K562 treated with DMSO at 1 percent for 24 hours (cell line): Measurements from ENCODE around the gene RHOD. TPM values are rescaled to one million over a fixed set of nuclear protein-coding genes. Genes with fewer than 3 reads are reported as not detected.

Source experiments
- total RNA-seq: library from RNA; unstranded; fragments of 300-600 nt; gene quantifications from 2 replicates; pipeline ENCODE4 v1.2.3, GENCODE V29; 2022; ENCODE audit warnings: low read depth; ENCODE audit not compliant: insufficient read depth

Gene RHOD, protein sequence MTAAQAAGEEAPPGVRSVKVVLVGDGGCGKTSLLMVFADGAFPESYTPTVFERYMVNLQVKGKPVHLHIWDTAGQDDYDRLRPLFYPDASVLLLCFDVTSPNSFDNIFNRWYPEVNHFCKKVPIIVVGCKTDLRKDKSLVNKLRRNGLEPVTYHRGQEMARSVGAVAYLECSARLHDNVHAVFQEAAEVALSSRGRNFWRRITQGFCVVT
- total RNA-seq = not detected in 2 replicates

DNA sequence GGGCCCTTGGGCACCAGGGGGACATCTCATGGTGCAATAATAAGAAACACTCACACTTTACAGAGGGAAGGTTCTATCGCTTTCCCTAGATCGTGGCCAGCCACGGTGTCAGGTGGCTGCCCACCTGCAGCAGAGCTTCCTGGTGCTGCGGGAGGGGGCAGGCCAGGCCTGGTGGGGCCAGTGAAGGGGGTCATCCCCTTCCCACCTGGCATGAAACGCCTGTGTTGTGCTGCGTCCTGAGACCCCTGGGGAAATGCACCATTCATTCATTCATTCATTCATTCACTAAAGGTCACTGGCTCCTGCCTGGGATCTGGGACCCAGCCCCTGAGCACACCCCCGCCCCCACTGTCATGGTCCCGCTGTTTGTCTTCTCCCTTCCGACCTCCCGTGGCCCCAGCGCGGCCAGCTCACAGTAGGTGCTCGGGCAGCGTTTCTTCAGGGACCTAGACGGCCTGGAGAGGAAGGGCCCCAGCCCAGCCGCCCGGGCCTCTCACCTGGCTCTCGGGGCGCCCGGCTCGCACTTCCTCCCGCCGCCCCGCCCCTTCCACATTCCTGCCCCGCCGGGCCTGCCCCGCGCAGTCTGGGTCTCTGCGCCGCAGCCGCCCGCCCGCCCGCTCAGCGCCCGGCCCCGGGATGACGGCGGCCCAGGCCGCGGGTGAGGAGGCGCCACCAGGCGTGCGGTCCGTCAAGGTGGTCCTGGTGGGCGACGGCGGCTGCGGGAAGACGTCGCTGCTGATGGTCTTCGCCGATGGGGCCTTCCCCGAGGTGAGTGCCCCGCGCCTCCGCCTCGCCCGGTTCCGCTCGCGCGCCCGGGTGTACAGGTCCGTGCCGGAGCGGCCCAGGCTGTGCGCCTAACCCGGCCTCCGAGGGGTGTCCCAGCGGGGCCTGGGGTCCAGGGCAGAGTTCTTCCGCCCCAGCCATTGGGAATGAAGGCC, at the start of gene RHOD:
RHOD (plus strand) TSS at position 581 of the 938 bp plus-strand sequence; CDS start at position 637, 56 bp downstream.

DNA sequence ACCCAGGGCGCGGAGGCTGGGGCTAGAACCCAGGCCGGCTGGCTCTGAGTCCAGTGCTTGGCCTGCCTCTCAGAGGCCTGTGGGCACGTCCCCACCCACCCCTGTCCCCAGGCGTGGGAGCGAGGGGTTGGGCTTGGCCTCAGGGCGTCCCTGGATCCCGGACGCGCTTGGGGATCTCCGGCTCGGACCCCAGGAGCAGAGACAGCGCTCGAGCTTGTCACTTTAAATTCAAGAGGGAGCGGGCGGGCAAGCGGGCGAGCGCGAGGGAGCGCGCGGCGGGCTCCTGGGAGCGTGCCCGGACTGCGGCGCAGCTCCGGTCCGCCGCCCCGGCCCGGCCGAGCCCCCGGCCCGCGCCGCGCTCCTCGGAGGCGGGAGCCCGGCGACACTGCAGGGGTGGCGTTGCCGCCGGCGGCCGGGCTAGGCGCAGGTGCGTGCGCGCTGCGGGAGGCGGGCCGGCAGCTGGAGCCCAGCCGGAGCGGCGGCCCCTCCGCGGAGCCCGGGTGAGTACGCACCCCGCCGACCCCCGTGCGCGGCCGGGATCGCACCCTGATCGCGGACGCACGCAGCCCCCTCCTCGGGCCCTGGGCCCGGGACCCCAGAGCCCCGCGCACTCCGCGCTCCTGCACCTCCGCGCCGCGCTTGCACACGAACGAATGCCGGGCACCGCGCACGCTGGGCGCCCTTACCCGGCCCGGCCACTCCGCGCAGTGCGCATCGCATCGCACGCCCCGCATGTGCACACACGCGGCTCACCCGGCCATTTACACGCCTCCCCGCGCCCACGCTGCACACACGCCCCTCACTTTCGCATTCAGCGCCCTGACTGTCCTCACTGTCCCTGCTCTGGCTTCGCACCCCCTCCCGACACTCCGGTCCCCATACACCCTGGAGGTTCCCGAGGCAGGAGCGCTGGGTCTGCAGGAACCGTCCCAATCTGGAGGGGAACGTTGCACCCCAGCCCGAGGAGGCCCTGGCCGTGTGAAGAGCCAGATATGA, 33.4 kb upstream of the RHOD start, which contains the start of gene SYT12:
SYT12 (plus strand) TSS at position 174 of the 996 bp plus-strand sequence. CDS start 7,011 bp downstream, outside the sequence.

DNA sequence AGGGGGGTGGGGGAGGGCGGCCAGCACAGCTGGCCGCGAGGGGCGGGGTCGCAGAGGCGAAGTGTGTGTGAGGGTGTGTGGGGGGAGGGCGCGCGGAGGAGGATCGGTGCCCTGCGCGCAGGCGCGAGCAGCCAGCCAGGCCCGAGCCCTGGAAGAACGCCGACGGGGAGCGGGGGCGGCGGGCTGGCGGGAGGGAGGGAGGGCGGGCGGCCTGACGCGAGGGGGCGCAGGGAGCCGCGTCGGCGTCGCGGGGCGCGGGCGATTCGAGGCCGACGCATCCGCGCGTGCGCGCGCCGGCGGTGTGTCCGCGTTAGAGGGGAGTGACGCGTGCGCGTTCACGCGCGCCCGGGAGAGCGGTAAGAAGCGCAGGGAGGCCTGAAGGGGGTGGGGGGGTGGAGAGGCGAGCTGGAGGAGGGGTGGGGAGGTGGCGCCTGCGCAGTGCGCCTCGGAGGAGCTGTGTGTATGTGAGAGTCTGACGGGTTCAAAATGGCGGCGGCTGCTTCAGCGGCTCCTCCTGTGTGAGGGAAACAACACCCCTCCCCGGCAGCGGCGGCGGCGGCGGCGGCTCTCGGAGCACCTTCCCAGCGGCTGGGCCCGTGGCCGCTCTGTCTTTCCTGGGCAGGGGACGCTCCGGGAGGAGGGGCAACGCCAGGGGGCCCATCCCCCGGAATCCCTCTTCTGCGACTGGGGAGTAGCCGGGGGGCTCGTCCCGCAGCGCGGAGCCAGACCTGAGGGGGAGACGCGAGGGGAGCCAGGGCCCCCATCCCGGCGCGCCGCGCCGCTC, 62.3 kb downstream of the RHOD start, which contains the start of gene KDM2A:
KDM2A (plus strand) TSS at position 463 of the 784 bp plus-strand sequence. CDS start 2,054 bp downstream, outside the sequence.

Other genes starting within 250 kb of the RHOD start
- 46.4 and 56.5 TPM in 2 replicates for gene RCE1, start 213.4 kb upstream of the RHOD start, total RNA-seq
- gene LRFN4, start 199.8 kb upstream of the RHOD start, total RNA-seq = 20.0 and 26.4 TPM in 2 replicates
- gene PC, start 98.5 kb upstream of the RHOD start, total RNA-seq = 25.8 and 43.3 TPM in 2 replicates
- not detected in 2 replicates for gene C11orf86, start 81.5 kb upstream of the RHOD start, total RNA-seq
- gene SYT12, start 33.7 kb upstream of the RHOD start, total RNA-seq = 0.60 and 0.64 TPM in 2 replicates
- 32.5 and 34.0 TPM in 2 replicates for gene KDM2A, start 62.4 kb downstream of the RHOD start, total RNA-seq
- 159 and 169 TPM in 2 replicates for gene GRK2, start 209.6 kb downstream of the RHOD start, total RNA-seq
- 60.2 and 68.6 TPM in 2 replicates for gene ANKRD13D, start 232.5 kb downstream of the RHOD start, total RNA-seq
- gene SSH3, start 246.7 kb downstream of the RHOD start, total RNA-seq = 2.0 and 4.3 TPM in 2 replicates